Measurements from ENCODE around the gene TXNRD1. TPM values are rescaled to one million over a fixed set of nuclear protein-coding genes. Genes with fewer than 3 reads are reported as not detected.

The TXNRD1 gene
- total and polyA plus RNA-seq, 9 donors: 45.0 to 157 (median 77.4) TPM

- no peak overlapping the region for H3K27ac ChIP-seq
- H3K27me3 ChIP-seq: no peaks in the 10 kb centered on the region
- H3K4me1 ChIP-seq (ENCODE audit: insufficient read depth): peaks cover 7% of the 10 kb centered on the region
- 96 to 98% (median 97%) methylated on average over 4 of the region's 4 CpGs for WGBS, 3 donors
- no peak overlapping the region for H3K4me3 ChIP-seq
- intact Hi-C loops (cut with DNase I): no loop called here
- TF ChIP-seq POLR2A (IDR thresholded peaks at IDR 0.05) (no peak), CTCF (IDR thresholded peaks at IDR 0.05) (no peak)
- no peaks in the 10 kb centered on the region for H3K9me3 ChIP-seq
- DNase-seq: no peak
- H3K36me3 ChIP-seq: no peaks in the 10 kb centered on the region
Measured at GRCh38 chr12:104296718-104297117, 81.1 kb downstream of the TXNRD1 start.

GRCh38 chr12:104297477-104298113 lies 82.0 kb downstream of the TXNRD1 start:
- Histone ChIP-seq H3K4me3 (no peak overlapping the region), H3K4me1 (ENCODE audit: insufficient read depth) (peaks cover 7% of the 10 kb centered on the region), H3K27ac (no peak overlapping the region), H3K36me3 (no peaks in the 10 kb centered on the region), H3K9me3 (no peaks in the 10 kb centered on the region), H3K27me3 (no peaks in the 10 kb centered on the region)
- no peak for DNase-seq
- 93 to 95% (median 94%) methylated on average over 10 of the region's 10 CpGs for WGBS, 3 donors
- intact Hi-C loops (cut with DNase I): no loop called here
- TF ChIP-seq EP300 (IDR thresholded peaks at IDR 0.05): no peak
- no peak for TF ChIP-seq POLR2A (IDR thresholded peaks at IDR 0.05)
- no peak for TF ChIP-seq CTCF (IDR thresholded peaks at IDR 0.05)

- Histone ChIP-seq H3K4me1 (ENCODE audit: insufficient read depth) (peaks cover 8% of the 10 kb centered on the region), H3K27ac (no peak overlapping the region), H3K4me3 (no peak overlapping the region), H3K27me3 (no peaks in the 10 kb centered on the region), H3K9me3 (no peaks in the 10 kb centered on the region), H3K36me3 (no peaks in the 10 kb centered on the region)
- intact Hi-C loops (cut with DNase I): loop anchor here in 1 of 4 donors (5.0 kb wide), 1 partner anchor 83 kb away; the partner anchor contains the start of gene TXNRD1
- TF ChIP-seq EP300 (IDR thresholded peaks at IDR 0.05) (no peak), CTCF (IDR thresholded peaks at IDR 0.05) (no peak), POLR2A (IDR thresholded peaks at IDR 0.05) (no peak)
- DNase-seq: no peak
- 67 to 74% (median 70%) methylated on average over 6 of the region's 6 CpGs for WGBS, 3 donors
Measured at GRCh38 chr12:104299842-104300481, 84.4 kb downstream of the TXNRD1 start.

- H3K36me3 ChIP-seq: no peaks in the 10 kb centered on the region
- peaks cover 8% of the 10 kb centered on the region for H3K4me1 ChIP-seq (ENCODE audit: insufficient read depth)
- H3K27ac ChIP-seq: peak within 1 kb of the TSS; percentile 46 to 75
- intact Hi-C loops (cut with DNase I): loop anchor here in 1 of 4 donors (5.0 kb wide), 1 partner anchor 86 kb away; the partner anchor contains the start of gene TXNRD1
- TF ChIP-seq CTCF (IDR thresholded peaks at IDR 0.05) (no peak), EP300 (IDR thresholded peaks at IDR 0.05) (no peak), POLR2A (IDR thresholded peaks at IDR 0.05) (no peak)
- peak; percentile 89 to 94 (median 91) for DNase-seq
- H3K4me3 ChIP-seq: peak within 1 kb of the TSS; percentile 47
- no peaks in the 10 kb centered on the region for H3K27me3 ChIP-seq
- no peaks in the 10 kb centered on the region for H3K9me3 ChIP-seq
- 2 to 6% (median 5%) methylated on average over 60 to 63 of the region's 63 CpGs for WGBS, 3 donors
Measured at GRCh38 chr12:104303538-104304151, 88.1 kb downstream of the TXNRD1 start, which contains the start of gene EID3. Gene EID3 (plus strand): TSS chr12:104303739. CDS start chr12:104303935, 196 bp downstream.

Measured in ovary (tissue), 9 donors.